GM19240 (cell line): Measurements from ENCODE around the gene UGP2.
"Not testable (repeated sequence)": the region's sequence is repeated elsewhere in the genome, so short reads cannot be mapped to it uniquely, and the experiment has no call there.

Experiments
- DNase-seq: peaks from one replicate; pipeline ENCODE4 v3.0.0; 2011; ENCODE audit warnings: low spot score; ENCODE audit not compliant: insufficient read length

UGP2 gene

DNA sequence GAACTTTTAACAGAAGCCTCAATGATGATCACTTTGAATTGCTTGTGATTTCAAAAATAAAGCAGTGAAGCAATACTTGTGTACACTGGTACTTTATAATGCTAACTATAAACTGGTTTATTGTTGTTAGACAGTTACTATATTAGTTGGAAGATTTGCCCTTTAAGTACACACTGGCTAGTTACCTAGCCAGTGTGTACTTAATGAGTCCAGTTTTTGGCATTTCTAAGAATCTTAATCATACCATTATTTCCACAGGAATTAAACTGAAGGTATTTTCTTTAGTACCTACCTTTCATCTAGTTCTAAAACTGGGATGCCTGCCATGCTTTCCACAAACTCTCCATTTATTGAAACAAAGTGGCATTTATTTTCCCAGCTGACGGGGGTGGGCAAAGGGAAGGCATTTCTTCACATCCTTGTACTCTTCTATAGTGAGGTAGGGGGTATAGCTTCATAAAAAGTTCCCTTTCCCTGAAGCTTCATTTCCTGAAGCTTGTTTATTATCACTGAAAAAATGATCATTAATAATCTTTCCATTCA is 49.9 kb downstream of the UGP2 start:
- DNase-seq: no peak

DNA sequence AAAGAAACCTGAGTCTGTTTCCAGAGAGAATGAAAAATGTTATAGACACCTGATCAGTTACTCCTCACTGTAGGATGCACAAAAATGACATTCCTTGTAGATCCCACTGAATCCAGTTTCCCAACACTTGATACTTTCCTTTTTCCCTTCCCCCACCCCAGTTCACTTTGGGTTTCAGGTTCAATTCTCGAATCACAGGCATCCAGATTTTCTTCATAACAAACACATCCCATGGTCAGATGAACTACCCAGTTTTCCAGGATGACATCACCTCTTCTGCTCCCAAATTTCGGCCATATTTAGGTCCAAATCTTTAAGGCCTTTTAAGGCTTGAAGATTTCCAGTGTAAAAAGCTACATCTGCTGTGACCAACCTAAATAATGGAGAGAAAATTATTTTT is 51.5 kb downstream of the UGP2 start:
- no peak for DNase-seq

DNA sequence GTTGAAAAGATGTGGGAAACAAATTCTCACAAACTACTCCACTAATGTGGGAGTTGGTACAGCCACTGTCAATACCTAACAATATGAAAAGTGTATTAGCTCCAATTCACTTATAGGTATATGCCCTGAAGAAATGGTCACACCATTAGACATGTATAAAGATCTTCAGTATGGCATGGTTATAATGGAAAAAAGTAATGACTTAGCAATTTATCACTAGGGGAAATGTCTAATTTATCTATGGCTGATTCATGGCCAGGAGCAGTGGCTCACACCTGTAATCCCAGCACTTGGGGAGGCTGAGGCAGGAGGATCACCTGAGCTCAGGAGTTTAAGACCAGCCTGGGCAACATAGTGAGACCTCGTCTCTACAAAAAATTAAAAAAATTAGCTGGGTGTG is 52.5 kb downstream of the UGP2 start:
- DNase-seq: no peak

- no peak for DNase-seq
These were observed 57.1 kb downstream of the UGP2 start for GRCh38 chr2:63898839-63899238.

- no peak for DNase-seq
These were observed 57.9 kb downstream of the UGP2 start for GRCh38 chr2:63899639-63900038.

- DNase-seq: no peak
These were observed 60.5 kb downstream of the UGP2 start for GRCh38 chr2:63902149-63902548.

DNA sequence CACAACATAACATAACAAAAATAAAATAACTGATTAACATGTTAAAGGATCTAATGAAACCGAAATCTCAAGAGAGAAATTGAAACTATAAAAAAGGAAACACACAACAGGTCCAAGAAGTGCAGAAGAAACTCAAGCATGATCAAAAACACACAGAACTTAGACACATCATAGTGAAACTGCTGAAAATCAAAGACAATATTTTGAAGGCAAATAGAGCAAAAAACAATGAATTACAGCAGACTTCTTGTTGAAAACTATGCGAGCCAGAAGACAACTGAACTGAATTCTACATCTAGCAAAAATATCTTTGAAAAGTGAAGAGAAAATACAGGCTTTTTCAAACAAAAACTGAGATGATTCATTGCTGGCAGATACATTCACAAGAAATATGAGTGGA is 61.3 kb downstream of the UGP2 start:
- DNase-seq: no peak

- DNase-seq: no peak
These were observed 72.6 kb downstream of the UGP2 start for GRCh38 chr2:63914311-63914710.

DNA sequence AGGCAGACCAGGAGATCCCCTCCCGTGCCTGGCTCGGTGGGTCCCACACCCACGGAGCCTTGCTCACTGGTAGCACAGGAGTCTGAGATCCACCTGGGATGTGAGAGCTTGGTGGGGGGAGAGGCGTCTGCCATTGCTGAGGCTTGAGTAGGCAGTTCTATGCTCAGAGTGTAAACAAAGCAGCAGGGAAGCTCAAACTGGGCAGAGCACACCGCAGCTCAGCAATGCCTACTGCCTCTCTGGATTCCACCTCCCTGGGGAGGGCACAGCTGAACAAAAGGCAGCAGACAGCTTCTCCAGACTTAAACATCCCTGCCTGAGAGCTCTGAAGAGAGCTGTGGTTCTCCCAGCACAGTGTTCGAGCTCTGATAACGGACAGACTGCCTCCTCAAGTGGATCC is 85.1 kb downstream of the UGP2 start:
- DNase-seq: no peak

DNA sequence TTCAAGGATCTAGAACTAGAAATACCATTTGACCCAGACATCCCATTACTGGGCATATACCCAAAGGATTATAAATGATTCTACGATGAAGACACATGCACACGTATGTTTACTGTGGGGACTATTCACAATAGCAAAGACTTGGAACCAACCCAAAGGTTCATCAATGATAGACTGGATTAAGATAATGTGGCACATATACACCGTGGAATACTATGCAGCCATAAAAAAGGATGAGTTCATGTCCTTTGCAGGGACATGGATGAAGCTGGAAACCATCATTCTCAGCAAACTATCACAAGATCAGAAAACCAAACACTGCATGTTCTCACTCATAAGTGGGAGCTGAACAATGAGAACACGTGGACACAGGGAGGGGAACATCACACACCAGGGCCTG is 90.4 kb downstream of the UGP2 start:
- DNase-seq: not testable (repeated sequence)
